Panc1 (cell line): ENCODE measurements around the gene ABCG1. TPM values are rescaled to one million over a fixed set of nuclear protein-coding genes. Genes with fewer than 3 reads are reported as not detected.

Experiments
- ATAC-seq: fragments of 200-7000 bp; cut with Tn5 transposase; 2 replicates; pipeline ENCODE4 v1.9.1; 2020; ENCODE audit warnings: mild to moderate bottlenecking, moderate library complexity
- BruUV-seq: library from RNA; stranded (reverse); fragments of 400-500 nt; replicated peaks from 2 replicates; lab custom pipeline; 2021; lab: Mats Ljungman, UMichigan
- CTCF ChIA-PET: fragments of 300-600 bp; sonication (Branson Sonifier 250); formaldehyde crosslinking; loops from one replicate; lab custom pipeline; 2022; ENCODE audit warnings: antibody characterized with exemption; lab: Charles Lee
- POLR2A ChIA-PET: fragments of 300-600 bp; sonication (Branson Sonifier 250); formaldehyde crosslinking; loops from one replicate; lab custom pipeline; 2022; ENCODE audit warnings: antibody characterized with exemption; lab: Charles Lee
- DNase-seq: peaks from one replicate; pipeline ENCODE4 v3.0.0-alpha.2; 2010; ENCODE audit warnings: low read depth, low spot score
- H3K27ac ChIP-seq: 2 replicates; pipeline ENCODE4 v1.5.1; 2011; ENCODE audit warnings: mild to moderate bottlenecking, low read length, inconsistent platforms
- H3K27me3 ChIP-seq: fragments of 200-500 bp; sonication (Bioruptor generic); 2 replicates; pipeline ENCODE4 v1.6.0; 2014; ENCODE audit warnings: low read length, inconsistent platforms; ENCODE audit not compliant: control insufficient read depth, insufficient read depth
- H3K36me3 ChIP-seq: fragments of 200-500 bp; sonication (Bioruptor generic); 2 replicates; pipeline ENCODE4 v1.5.1; 2014; ENCODE audit warnings: inconsistent platforms, mild to moderate bottlenecking, low read length, moderate library complexity; ENCODE audit not compliant: control insufficient read depth, insufficient read depth
- H3K4me1 ChIP-seq: 2 replicates; pipeline ENCODE4 v1.5.1; 2011; ENCODE audit warnings: inconsistent platforms, mild to moderate bottlenecking, low read length, moderate library complexity; ENCODE audit not compliant: control insufficient read depth, insufficient read depth
- H3K4me3 ChIP-seq, 2 experiments: 2 replicates each; pipeline ENCODE4 v1.5.1; 2011 to 2012; ENCODE audit warnings: low read depth in 2 of 2, low read length in 2 of 2, mild to moderate bottlenecking in 2 of 2, inconsistent platforms in 1 of 2, moderate library complexity in 1 of 2
- H3K9me3 ChIP-seq: fragments of 200-500 bp; sonication (Bioruptor generic); 2 replicates; pipeline ENCODE4 v1.5.1; 2014; ENCODE audit warnings: low read depth, mild to moderate bottlenecking, inconsistent platforms, low read length, moderate library complexity; ENCODE audit not compliant: control insufficient read depth, insufficient read depth
- CTCF ChIP-seq: fragments of 450-650 bp; IDR thresholded peaks from 2 replicates; pipeline ENCODE4 v1.5.1; 2017; ENCODE audit warnings: mild to moderate bottlenecking
- POLR2AphosphoS5 ChIP-seq: IDR thresholded peaks from 2 replicates; pipeline ENCODE4 v1.6.1; 2012; ENCODE audit warnings: mild to moderate bottlenecking, low read depth, low read length, moderate library complexity
- REST ChIP-seq, 2 experiments: IDR thresholded peaks; 2 replicates each; pipeline ENCODE4 v1.6.1; 2011 to 2012; ENCODE audit warnings: low read depth in 2 of 2, control low read depth in 1 of 2, low read length in 1 of 2, mild to moderate bottlenecking in 1 of 2, moderate library complexity in 1 of 2; ENCODE audit not compliant: insufficient read depth in 1 of 2
- SIN3A ChIP-seq: IDR thresholded peaks from 2 replicates; pipeline ENCODE4 v1.6.1; 2012; ENCODE audit warnings: low read depth, mild to moderate bottlenecking, low read length, moderate library complexity, borderline replicate concordance; ENCODE audit not compliant: insufficient read depth
- TCF7L2 ChIP-seq: IDR thresholded peaks from 2 replicates; pipeline ENCODE4 v1.6.1; 2011; ENCODE audit warnings: mild to moderate bottlenecking, low read depth, low read length, inconsistent platforms
- in situ Hi-C: cut with HindIII; loops from 2 replicates; pipeline ENCODE4 v1.10.0; 2016; ENCODE audit warnings: low sequenced_read_pairs, low pct_unique_long_range_greater_than_20kb
- intact Hi-C: fragments of 100-400 bp; cut with micrococcal nuclease; formaldehyde crosslinking; loops from one replicate; pipeline ENCODE4 v1.10.0; 2022; ENCODE audit not compliant: unreplicated experiment
- total RNA-seq: library from RNA; stranded (reverse); gene quantifications from one replicate; pipeline ENCODE4 v1.2.1, GENCODE V29; 2021; ENCODE audit not compliant: unreplicated experiment

Gene ABCG1
- total RNA-seq, 1 experiment from 2014 or later, result 0.80 TPM

- intact Hi-C loops, result loop anchor here (10.0 kb wide), 1 partner anchor 107 kb away; no protein-coding TSS in a partner anchor
- BruUV-seq, result no TSS peak
- ChIA-PET CTCF (interaction anchor here (0.5 kb wide), 1 partner anchor 31 kb away, joined by 4 read pairs; no protein-coding TSS in a partner anchor), POLR2A (no interaction called here)
- Histone ChIP-seq H3K9me3 (no peaks in the 10 kb centered on the region), H3K27ac (no peak overlapping the region), H3K4me1 (no peaks in the 10 kb centered on the region), H3K36me3 (no peaks in the 10 kb centered on the region), H3K27me3 (no peaks in the 10 kb centered on the region), H3K4me3 (no peak overlapping the region)
- in situ Hi-C loops, result no loop called here
- ATAC-seq, result no peak
- TF ChIP-seq SIN3A (no peak), TCF7L2 (no peak), POLR2AphosphoS5 (no peak), CTCF (no peak)
- DNase-seq, result no peak
Observed at GRCh38 chr21:42251654-42252324, 32.8 kb downstream of the ABCG1 start.

GRCh38 chr21:42252325-42252654, 33.4 kb downstream of the ABCG1 start:
- Histone ChIP-seq H3K4me3 (no peak overlapping the region), H3K27ac (no peak overlapping the region), H3K36me3 (no peaks in the 10 kb centered on the region), H3K27me3 (no peaks in the 10 kb centered on the region), H3K9me3 (no peaks in the 10 kb centered on the region), H3K4me1 (no peaks in the 10 kb centered on the region)
- ATAC-seq (no peak), DNase-seq (no peak)
- intact Hi-C loops, result loop anchor here (10.0 kb wide), 1 partner anchor 107 kb away; no protein-coding TSS in a partner anchor
- in situ Hi-C loops, result no loop called here
- CTCF ChIA-PET, result no interaction called here
- no peak for TF ChIP-seq CTCF
- BruUV-seq, result no TSS peak
- POLR2A ChIA-PET, result no interaction called here

- ChIA-PET CTCF (no interaction called here), POLR2A (no interaction called here)
- H3K36me3 ChIP-seq, result no peaks in the 10 kb centered on the region
- DNase-seq (no peak), ATAC-seq (no peak)
- no peak overlapping the region for H3K4me3 ChIP-seq
- no peaks in the 10 kb centered on the region for H3K27me3 ChIP-seq
- TF ChIP-seq TCF7L2 (no peak), REST (IDR thresholded peaks at IDR 0.05; ENCODE audit: insufficient read depth in 1 of 2, low read depth in 2 of 2, low read length in 1 of 2) (no peak), SIN3A (no peak), CTCF (no peak)
- H3K4me1 ChIP-seq, result no peaks in the 10 kb centered on the region
- H3K27ac ChIP-seq, result no peak overlapping the region
- in situ Hi-C loops, result no loop called here
- no TSS peak for BruUV-seq
- intact Hi-C loops, result loop anchor here (10.0 kb wide), 1 partner anchor 108 kb away; no protein-coding TSS in a partner anchor
- no peaks in the 10 kb centered on the region for H3K9me3 ChIP-seq
Observed at GRCh38 chr21:42252778-42253340, 33.9 kb downstream of the ABCG1 start.
